ENCODE data around the gene CRTC3.

Gene CRTC3

DNA sequence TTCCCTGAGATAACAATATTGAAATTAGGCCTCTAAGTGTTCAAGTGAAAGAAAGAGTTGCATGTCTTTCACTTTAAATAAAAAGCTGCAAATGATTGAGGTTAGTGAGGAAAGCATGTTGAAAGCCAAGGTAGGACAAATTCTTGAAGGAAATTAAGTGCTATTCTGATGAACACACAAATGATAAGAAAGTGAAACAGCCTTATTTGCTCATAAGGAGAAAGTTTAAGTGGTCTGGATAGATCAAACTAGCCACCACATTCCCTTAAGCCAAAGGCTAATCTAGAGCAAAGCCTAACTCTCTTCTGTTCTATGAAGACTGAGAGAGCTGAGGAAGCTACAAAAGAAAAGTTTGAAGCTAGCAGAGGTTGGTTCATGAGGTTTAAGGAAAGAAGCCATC, 36.1 kb downstream of the CRTC3 start:
- H3K4me3 ChIP-seq (ENCODE audit: low read length), result no peak overlapping the region
- H3K4me1 ChIP-seq (ENCODE audit: insufficient read depth, low read length), result no peaks in the 10 kb centered on the region; the same call in 1 of the 2 replicates
- no peaks in the 10 kb centered on the region for H3K9me3 ChIP-seq (ENCODE audit: insufficient read depth, low read depth, low read length)
- H3K27me3 ChIP-seq (ENCODE audit: insufficient read depth, low read length), result no peaks in the 10 kb centered on the region
- no peaks in the 10 kb centered on the region for H3K36me3 ChIP-seq (ENCODE audit: insufficient read depth, low read depth, low read length)
- H3K27ac ChIP-seq (ENCODE audit: low read length), result no peak overlapping the region
- no peak overlapping the region for H3K9ac ChIP-seq (ENCODE audit: low read depth, low read length)

GRCh38 chr15:90570643-90571042, 40.9 kb downstream of the CRTC3 start:
- Histone ChIP-seq H3K4me1 (ENCODE audit: insufficient read depth, low read length) (no peaks in the 10 kb centered on the region), H3K36me3 (ENCODE audit: insufficient read depth, low read depth, low read length) (no peaks in the 10 kb centered on the region), H3K4me3 (ENCODE audit: low read length) (no peak overlapping the region), H3K27me3 (ENCODE audit: insufficient read depth, low read length) (no peaks in the 10 kb centered on the region), H3K27ac (ENCODE audit: low read length) (no peak overlapping the region), H3K9me3 (ENCODE audit: insufficient read depth, low read depth, low read length) (no peaks in the 10 kb centered on the region), H3K9ac (ENCODE audit: low read depth, low read length) (no peak overlapping the region)

DNA sequence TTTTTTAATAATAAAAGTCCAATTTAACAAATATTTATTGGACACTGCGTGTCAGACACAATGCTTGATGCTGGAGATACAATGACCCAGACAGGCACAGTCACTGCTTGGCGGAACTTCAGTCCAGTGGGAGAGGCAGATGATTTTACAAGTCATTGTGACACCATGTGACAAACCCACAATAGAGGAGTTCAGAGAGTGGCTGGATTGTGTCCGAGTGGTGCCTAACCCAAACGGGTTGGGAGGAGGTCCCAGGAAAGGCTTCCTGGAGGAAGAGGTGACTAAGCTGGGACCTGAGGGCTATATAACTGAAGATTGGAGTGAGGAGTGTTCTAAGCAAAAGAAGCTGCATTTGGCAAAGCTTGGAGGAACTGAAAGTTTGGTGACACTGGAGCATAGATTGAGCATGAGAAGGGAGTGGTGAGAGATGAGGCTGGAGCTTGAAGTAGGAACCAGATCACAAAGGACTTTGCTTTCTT, 41.4 kb downstream of the CRTC3 start:
- no peaks in the 10 kb centered on the region for H3K27me3 ChIP-seq (ENCODE audit: insufficient read depth, low read length)
- no peak overlapping the region for H3K4me3 ChIP-seq (ENCODE audit: low read length)
- H3K36me3 ChIP-seq (ENCODE audit: insufficient read depth, low read depth, low read length), result no peaks in the 10 kb centered on the region
- H3K9me3 ChIP-seq (ENCODE audit: insufficient read depth, low read depth, low read length), result no peaks in the 10 kb centered on the region
- H3K9ac ChIP-seq (ENCODE audit: low read depth, low read length), result no peak overlapping the region
- no peaks in the 10 kb centered on the region for H3K4me1 ChIP-seq (ENCODE audit: insufficient read depth, low read length)
- H3K27ac ChIP-seq (ENCODE audit: low read length), result no peak overlapping the region

- H3K27ac ChIP-seq (ENCODE audit: low read length), result no peak overlapping the region
Observed at GRCh38 chr15:90572893-90573292, 43.2 kb downstream of the CRTC3 start.

DNA sequence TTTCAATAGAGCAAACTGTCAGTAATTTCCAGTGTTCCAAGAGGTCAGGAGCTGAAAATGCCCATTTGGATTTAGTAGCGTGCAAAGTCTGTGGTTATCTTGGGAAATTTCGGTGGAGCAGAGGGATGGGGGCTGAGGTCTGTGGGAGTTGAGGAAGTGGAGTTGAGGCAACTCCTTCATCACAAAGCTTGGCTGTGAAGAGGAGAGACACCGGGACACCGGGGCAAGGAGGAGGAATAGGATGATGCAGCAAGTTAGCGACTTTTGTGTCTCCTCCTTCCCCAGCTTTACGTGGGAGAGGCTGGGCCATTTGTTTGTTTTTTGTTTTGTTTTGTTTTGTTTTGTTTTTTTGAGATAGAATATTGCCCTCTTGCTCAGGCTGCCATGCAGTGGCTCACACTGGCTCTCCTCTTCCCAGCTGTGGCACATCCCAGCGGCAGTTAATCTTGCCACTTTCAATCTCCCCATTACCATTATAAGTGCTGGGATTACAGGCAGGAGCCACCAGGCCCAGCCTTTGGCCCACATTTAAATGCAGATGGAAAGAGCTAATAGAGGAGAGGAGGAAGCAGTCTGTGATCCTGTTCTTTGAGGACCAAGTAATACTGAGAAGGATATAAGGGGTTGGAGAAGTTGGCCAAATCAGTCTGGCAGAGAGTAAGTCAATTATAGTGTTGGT, 47.1 kb downstream of the CRTC3 start:
- Histone ChIP-seq H3K27me3 (ENCODE audit: insufficient read depth, low read length) (no peaks in the 10 kb centered on the region), H3K4me3 (ENCODE audit: low read length) (no peak overlapping the region), H3K27ac (ENCODE audit: low read length) (no peak overlapping the region), H3K36me3 (ENCODE audit: insufficient read depth, low read depth, low read length) (no peaks in the 10 kb centered on the region), H3K9ac (ENCODE audit: low read depth, low read length) (no peak overlapping the region), H3K9me3 (ENCODE audit: insufficient read depth, low read depth, low read length) (no peaks in the 10 kb centered on the region), H3K4me1 (ENCODE audit: insufficient read depth, low read length) (peaks cover 16% of the 10 kb centered on the region)

More at GRCh38 chr15:90572893-90573292, 43.2 kb downstream of the CRTC3 start:
- no peaks in the 10 kb centered on the region for H3K36me3 ChIP-seq (ENCODE audit: insufficient read depth, low read depth, low read length)
- H3K4me1 ChIP-seq (ENCODE audit: insufficient read depth, low read length), result peaks cover 5% of the 10 kb centered on the region; the same call in 1 of the 2 replicates
- no peak overlapping the region for H3K4me3 ChIP-seq (ENCODE audit: low read length)
- H3K9me3 ChIP-seq (ENCODE audit: insufficient read depth, low read depth, low read length), result no peaks in the 10 kb centered on the region
- no peak overlapping the region for H3K9ac ChIP-seq (ENCODE audit: low read depth, low read length)
- H3K27me3 ChIP-seq (ENCODE audit: insufficient read depth, low read length), result no peaks in the 10 kb centered on the region

DNA sequence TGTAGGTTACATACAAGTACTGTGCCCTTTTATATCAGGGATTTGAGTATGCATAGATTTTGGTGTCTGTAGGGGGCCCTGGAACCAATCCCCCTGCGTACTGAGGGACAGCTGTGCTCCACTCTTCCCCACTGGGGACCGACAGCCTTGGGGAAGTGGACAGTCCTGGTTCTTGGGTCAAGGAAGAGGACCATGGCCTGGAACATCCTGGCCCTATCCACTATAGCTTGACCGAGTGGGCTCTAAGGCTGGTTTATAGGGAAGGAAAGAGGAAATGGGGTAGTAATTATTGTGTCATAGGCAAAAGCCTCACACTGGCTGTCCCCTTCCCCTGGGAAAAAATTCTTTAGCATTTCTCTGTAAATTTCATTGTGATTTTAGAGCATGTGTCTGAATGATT, 49.5 kb downstream of the CRTC3 start:
- Histone ChIP-seq H3K4me3 (ENCODE audit: low read length) (no peak overlapping the region), H3K9ac (ENCODE audit: low read depth, low read length) (no peak overlapping the region), H3K9me3 (ENCODE audit: insufficient read depth, low read depth, low read length) (no peaks in the 10 kb centered on the region), H3K27ac (ENCODE audit: low read length) (no peak overlapping the region), H3K4me1 (ENCODE audit: insufficient read depth, low read length) (peaks cover 31% of the 10 kb centered on the region), H3K36me3 (ENCODE audit: insufficient read depth, low read depth, low read length) (no peaks in the 10 kb centered on the region), H3K27me3 (ENCODE audit: insufficient read depth, low read length) (no peaks in the 10 kb centered on the region)

DNA sequence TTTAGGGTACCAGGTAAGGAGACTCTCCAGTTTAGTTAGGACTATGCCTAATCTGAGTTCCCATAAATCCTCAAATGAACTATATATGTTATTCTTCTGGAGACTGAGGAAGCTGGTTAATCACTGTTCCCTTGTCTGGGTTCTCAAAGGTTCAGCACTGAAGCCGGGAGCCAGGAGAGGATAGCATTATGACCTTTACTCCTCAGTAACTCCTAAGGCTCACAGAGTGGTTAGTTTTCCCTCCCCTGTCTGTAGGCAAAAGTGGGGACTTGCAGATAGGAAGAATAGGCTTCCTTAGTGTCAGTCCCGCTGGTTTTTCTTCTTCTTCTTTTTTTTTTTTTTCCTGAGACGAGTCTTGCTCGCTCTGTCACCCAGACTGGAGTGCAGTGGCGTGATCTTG, 50.4 kb downstream of the CRTC3 start:
- Histone ChIP-seq H3K4me1 (ENCODE audit: insufficient read depth, low read length) (peaks cover 34% of the 10 kb centered on the region), H3K36me3 (ENCODE audit: insufficient read depth, low read depth, low read length) (no peaks in the 10 kb centered on the region), H3K4me3 (ENCODE audit: low read length) (no peak overlapping the region), H3K9ac (ENCODE audit: low read depth, low read length) (no peak overlapping the region), H3K9me3 (ENCODE audit: insufficient read depth, low read depth, low read length) (no peaks in the 10 kb centered on the region), H3K27ac (ENCODE audit: low read length) (no peak overlapping the region), H3K27me3 (ENCODE audit: insufficient read depth, low read length) (peaks cover 7% of the 10 kb centered on the region)

- no peak overlapping the region for H3K9ac ChIP-seq (ENCODE audit: low read depth, low read length)
- H3K4me3 ChIP-seq (ENCODE audit: low read length), result no peak overlapping the region
- H3K36me3 ChIP-seq (ENCODE audit: insufficient read depth, low read depth, low read length), result no peaks in the 10 kb centered on the region
- H3K9me3 ChIP-seq (ENCODE audit: insufficient read depth, low read depth, low read length), result no peaks in the 10 kb centered on the region
- H3K27ac ChIP-seq (ENCODE audit: low read length), result no peak overlapping the region
- peaks cover 7% of the 10 kb centered on the region for H3K27me3 ChIP-seq (ENCODE audit: insufficient read depth, low read length)
- H3K4me1 ChIP-seq (ENCODE audit: insufficient read depth, low read length), result peaks cover 34% of the 10 kb centered on the region
Observed at GRCh38 chr15:90580541-90580940, 50.8 kb downstream of the CRTC3 start.

DNA sequence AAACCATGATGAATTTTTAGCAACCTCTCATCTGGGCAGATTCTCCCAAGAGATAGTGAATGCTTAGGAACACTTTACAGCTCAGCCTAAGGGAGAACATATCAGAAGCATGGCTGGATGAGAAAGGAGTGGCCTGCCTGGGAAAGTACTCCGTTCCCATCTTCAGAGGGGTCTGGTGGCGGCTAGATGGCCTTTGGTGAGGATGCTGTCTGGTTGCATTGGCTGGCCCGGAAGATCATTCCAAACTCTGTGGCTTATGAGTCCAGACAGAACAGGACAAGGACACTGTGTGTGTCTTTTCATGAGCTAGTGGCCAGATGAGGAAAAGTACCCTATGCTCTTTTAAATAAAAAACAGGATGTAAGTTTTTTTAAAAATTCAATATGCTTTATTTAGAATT, 51.2 kb downstream of the CRTC3 start:
- Histone ChIP-seq H3K4me3 (ENCODE audit: low read length) (no peak overlapping the region), H3K9me3 (ENCODE audit: insufficient read depth, low read depth, low read length) (no peaks in the 10 kb centered on the region), H3K27ac (ENCODE audit: low read length) (no peak overlapping the region), H3K4me1 (ENCODE audit: insufficient read depth, low read length) (peaks cover 34% of the 10 kb centered on the region), H3K9ac (ENCODE audit: low read depth, low read length) (no peak overlapping the region), H3K36me3 (ENCODE audit: insufficient read depth, low read depth, low read length) (no peaks in the 10 kb centered on the region), H3K27me3 (ENCODE audit: insufficient read depth, low read length) (peaks cover 7% of the 10 kb centered on the region)

GRCh38 chr15:90581771-90582352, 52.1 kb downstream of the CRTC3 start:
- Histone ChIP-seq H3K36me3 (ENCODE audit: insufficient read depth, low read depth, low read length) (no peaks in the 10 kb centered on the region), H3K4me3 (ENCODE audit: low read length) (no peak overlapping the region)

DNA sequence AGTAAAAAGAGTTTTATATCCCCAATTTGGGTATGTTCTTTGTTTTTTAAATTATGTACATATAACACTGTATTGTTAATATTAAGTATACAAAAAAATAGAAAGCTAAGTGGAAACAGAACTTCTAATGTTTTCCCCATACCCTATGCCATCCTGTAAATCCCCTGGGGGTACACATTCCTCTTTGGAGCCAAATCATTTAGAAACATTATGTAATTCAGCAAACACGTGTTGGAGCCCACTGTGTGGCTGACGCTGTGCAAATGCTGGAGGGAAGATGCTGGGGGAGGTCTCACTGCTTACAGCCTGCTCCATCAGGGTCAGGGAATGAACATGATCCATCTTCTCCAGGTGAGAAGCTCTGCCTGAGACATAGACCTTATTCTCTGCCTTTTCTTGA, 52.8 kb downstream of the CRTC3 start:
- H3K4me3 ChIP-seq (ENCODE audit: low read length), result no peak overlapping the region
- peaks cover 7% of the 10 kb centered on the region for H3K27me3 ChIP-seq (ENCODE audit: insufficient read depth, low read length)
- no peaks in the 10 kb centered on the region for H3K9me3 ChIP-seq (ENCODE audit: insufficient read depth, low read depth, low read length)
- no peak overlapping the region for H3K9ac ChIP-seq (ENCODE audit: low read depth, low read length)
- no peaks in the 10 kb centered on the region for H3K36me3 ChIP-seq (ENCODE audit: insufficient read depth, low read depth, low read length)
- peaks cover 29% of the 10 kb centered on the region for H3K4me1 ChIP-seq (ENCODE audit: insufficient read depth, low read length)
- H3K27ac ChIP-seq (ENCODE audit: low read length), result no peak overlapping the region

More at GRCh38 chr15:90581771-90582352, 52.1 kb downstream of the CRTC3 start:
- peaks cover 34% of the 10 kb centered on the region for H3K4me1 ChIP-seq (ENCODE audit: insufficient read depth, low read length)
- no peak overlapping the region for H3K9ac ChIP-seq (ENCODE audit: low read depth, low read length)
- H3K27me3 ChIP-seq (ENCODE audit: insufficient read depth, low read length), result peaks cover 7% of the 10 kb centered on the region
- H3K27ac ChIP-seq (ENCODE audit: low read length), result no peak overlapping the region
- H3K9me3 ChIP-seq (ENCODE audit: insufficient read depth, low read depth, low read length), result no peaks in the 10 kb centered on the region
